K562 (cell line): ENCODE measurements around the gene PLSCR3. TPM values are rescaled to one million over a fixed set of nuclear protein-coding genes. Genes with fewer than 3 reads are reported as not detected.

Experiments used
- ATAC-seq: fragments of 200-7000 bp; cut with Tn5 transposase; 3 replicates; pipeline ENCODE4 v1.9.1; 2020; ENCODE audit warnings: moderate library complexity
- BruUV-seq: library from RNA; stranded (reverse); fragments of 400-500 nt; replicated peaks from 2 replicates; lab custom pipeline; 2021; lab: Mats Ljungman, UMichigan
- CTCF ChIA-PET: fragments of 300-600 bp; formaldehyde crosslinking; extraction: SDS; loops from one replicate; lab custom pipeline; 2021; ENCODE audit warnings: low intra/inter-chr PET ratio; lab: Yijun Ruan, JAX
- POLR2A ChIA-PET: fragments of 300-600, 350-650 bp; sonication (Branson Sonifier 250); formaldehyde crosslinking; extraction: SDS; loops from one replicate; lab custom pipeline; 2021; ENCODE audit warnings: antibody characterized with exemption, inconsistent platforms; lab: Yijun Ruan, JAX
- DNase-seq, 4 experiments: peaks; one replicate each; pipeline versions ENCODE4 v3.0.0 to v3.0.0-alpha.2; 2011 to 2018; ENCODE audit warnings: low spot score in 3 of 4, mixed read lengths in 3 of 4; ENCODE audit errors: extremely low read depth in 1 of 4
- FAIRE-seq: peaks from 2 replicates; lab custom pipeline; 2011; peaks lifted over from hg19 to GRCh38; lab: Jason Lieb, UNC
- H2AFZ ChIP-seq: 2 replicates; pipeline ENCODE4 v1.6.0; 2011; ENCODE audit warnings: low read depth, low read length, control low read depth, inconsistent platforms
- H3K27ac ChIP-seq: fragments of 200-600 bp; 3 replicates; pipeline ENCODE4 v1.8.0; 2011; ENCODE audit warnings: low read depth, mild to moderate bottlenecking, control low read depth, inconsistent platforms, low read length, moderate library complexity, mixed read lengths; ENCODE audit errors: extremely low read depth
- H3K27me3 ChIP-seq, 2 experiments: fragments of 300-600 bp in 1 of 2; 2 replicates in 1 of 2; 3 replicates in 1 of 2; pipeline versions ENCODE4 v1.6.0 to v1.8.0; 2011; ENCODE audit warnings: inconsistent platforms in 2 of 2, low read length in 2 of 2, mild to moderate bottlenecking in 1 of 2, mixed read lengths in 1 of 2, moderate library complexity in 1 of 2; ENCODE audit not compliant: control insufficient read depth in 2 of 2, insufficient read depth in 2 of 2
- H3K36me3 ChIP-seq: fragments of 300-600 bp; 3 replicates; pipeline ENCODE4 v1.8.0; 2011; ENCODE audit warnings: mild to moderate bottlenecking, low read length, inconsistent platforms; ENCODE audit not compliant: control insufficient read depth, insufficient read depth
- H3K4me1 ChIP-seq, 2 experiments: fragments of 200-600 bp in 1 of 2; replicated peaks in 1 of 2; 2 replicates in 1 of 2; 3 replicates in 1 of 2; pipeline versions ENCODE4 v1.5.1 to v1.8.0; 2011; ENCODE audit warnings: inconsistent platforms in 2 of 2, low read length in 2 of 2, mild to moderate bottlenecking in 1 of 2, mixed read lengths in 1 of 2, moderate library complexity in 1 of 2; ENCODE audit not compliant: control insufficient read depth in 2 of 2, insufficient read depth in 2 of 2
- H3K4me2 ChIP-seq: 2 replicates; pipeline ENCODE4 v1.6.1; 2011; ENCODE audit warnings: low read length, control low read depth, inconsistent platforms, mixed read lengths; ENCODE audit not compliant: insufficient read depth
- H3K4me3 ChIP-seq: fragments of 200-600 bp; sonication (generic), shearing (Covaris generic); 2 replicates; pipeline ENCODE4 v1.5.1; 2016; ENCODE audit warnings: control low read depth, inconsistent platforms
- H3K79me2 ChIP-seq: fragments of 200-600 bp; 3 replicates; pipeline ENCODE4 v1.8.0; 2011; ENCODE audit warnings: low read length, inconsistent platforms; ENCODE audit not compliant: control insufficient read depth, insufficient read depth
- H3K9ac ChIP-seq, 2 experiments: 2 replicates each; pipeline versions ENCODE4 v1.6.0 to v1.6.1; 2011; ENCODE audit warnings: low read depth in 2 of 2, low read length in 2 of 2, control low read depth in 1 of 2, inconsistent platforms in 1 of 2, mild to moderate bottlenecking in 1 of 2, mixed read lengths in 1 of 2; ENCODE audit not compliant: insufficient read depth in 1 of 2
- H3K9me1 ChIP-seq: one replicate; pipeline ENCODE4 v1.6.0; 2011; ENCODE audit warnings: inconsistent platforms, mild to moderate bottlenecking, low read length, moderate library complexity; ENCODE audit not compliant: control insufficient read depth, insufficient read depth
- H3K9me3 ChIP-seq: replicated peaks from 2 replicates; pipeline ENCODE4 v1.5.1; 2011; ENCODE audit warnings: low read depth, low read length, inconsistent platforms; ENCODE audit not compliant: control insufficient read depth, insufficient read depth
- H4K20me1 ChIP-seq: replicated peaks from 2 replicates; pipeline ENCODE4 v1.6.1; 2011; ENCODE audit warnings: low read length, inconsistent platforms, mixed read lengths; ENCODE audit not compliant: control insufficient read depth, insufficient read depth
- C11orf30 ChIP-seq: fragments of 450-650 bp; IDR thresholded peaks from 2 replicates; pipeline ENCODE4 v1.6.1; 2016; ENCODE audit warnings: low read depth, mild to moderate bottlenecking
- EGR1 ChIP-seq: fragments of 450-650 bp; conservative IDR thresholded peaks from 2 replicates; pipeline ENCODE4 v1.6.1; 2017; ENCODE audit warnings: mild to moderate bottlenecking
- GTF2E2 ChIP-seq: fragments of 200-800 bp; sonication (Bioruptor generic); IDR thresholded peaks from 2 replicates; pipeline ENCODE4 v1.6.1; 2016; ENCODE audit warnings: missing genetic modification characterization, missing compliant biosample characterization
- MAZ ChIP-seq, 2 experiments: fragments of 450-650 bp in 1 of 2; sonication (generic) in 1 of 2; formaldehyde crosslinking; IDR thresholded peaks in 1 of 2; conservative IDR thresholded peaks in 1 of 2; 2 replicates each; pipeline versions ENCODE4 v1.4.0 to v1.5.0; 2020; ENCODE audit warnings: mild to moderate bottlenecking in 1 of 2, missing genetic modification reagents in 1 of 2
- PCBP1 ChIP-seq: fragments of 200-400 bp; formaldehyde crosslinking; IDR thresholded peaks from 2 replicates; pipeline ENCODE4 v1.6.1; 2018; ENCODE audit warnings: mild to moderate bottlenecking, low read depth, low read length; ENCODE audit not compliant: poor library complexity, severe bottlenecking
- PTTG1 ChIP-seq: fragments of 450-650 bp; IDR thresholded peaks from 2 replicates; pipeline ENCODE4 v1.6.1; 2016; ENCODE audit warnings: low read depth, mild to moderate bottlenecking, missing genetic modification characterization, missing compliant biosample characterization
- TEAD1 ChIP-seq, 2 experiments: fragments of 450-650 bp in 1 of 2; sonication (generic) in 1 of 2; formaldehyde crosslinking; IDR thresholded peaks; 2 replicates each; pipeline versions ENCODE4 v1.4.0 to v1.8.0; 2020 to 2022; ENCODE audit warnings: mild to moderate bottlenecking in 2 of 2, missing genetic modification reagents in 1 of 2
- WGBS: fragments of 100-300 bp; shearing (Covaris generic); methylation state at CpG from one replicate; pipeline ENCODE4 v1.1.6; 2016; ENCODE audit warnings: low coverage, mixed read lengths; ENCODE audit not compliant: insufficient coverage; ENCODE audit errors: missing lambda C conversion rate; 5-methylcytosine and 5-hydroxymethylcytosine counted together
- in situ Hi-C: fragments of 300-500 bp; cut with MboI; formaldehyde crosslinking; loops from 4 replicates; pipeline ENCODE4 v1.15.0; 2018; ENCODE audit warnings: inconsistent platforms, mixed read lengths
- intact Hi-C: fragments of 100-400 bp; cut with micrococcal nuclease; formaldehyde crosslinking; loops from 2 replicates; pipeline ENCODE4 v1.14.2; 2022
- polyA plus RNA-seq, 8 experiments: library from polyadenylated mRNA; depleted of rRNA in 4 of 8; stranded (reverse) in 5 of 8; unstranded in 3 of 8; fragments of >200 nt; fragmentation: Nextera tagmentation in 2 of 8; fragmentation: Illumina TruSeq in 1 of 8; extraction: Ambion mirVana in 2 of 8; extraction: Trizol in 1 of 8; gene quantifications; 2 replicates each; pipeline versions ENCODE4 v1.2.1 to v1.2.3, GENCODE V29; 2011 to 2014; ENCODE audit warnings: inconsistent platforms in 1 of 8, missing spikeins in 1 of 8
- total RNA-seq, 7 experiments: library from RNA; depleted of rRNA in 6 of 7; stranded (reverse); fragments of >200 nt in 6 of 7; fragmentation: Illumina TruSeq in 2 of 7; extraction: Trizol in 2 of 7; gene quantifications; 2 replicates each; pipeline versions ENCODE4 v1.2.1 to v1.2.3, GENCODE V29; 2011 to 2021; ENCODE audit warnings: low replicate concordance in 1 of 7
- TF ChIP-seq, protein P1 (sequence below): sonication (generic); formaldehyde crosslinking; IDR thresholded peaks from 2 replicates; pipeline ENCODE4 v1.8.0; 2022; ENCODE audit warnings: mild to moderate bottlenecking, missing genetic modification reagents
- TF ChIP-seq, protein P2 (sequence below), 3 experiments: fragments of 200-800 bp in 1 of 3; fragments of 250-450 bp in 1 of 3; fragments of 450-650 bp in 1 of 3; sonication (Bioruptor Pico) in 1 of 3; sonication (Bioruptor generic) in 1 of 3; formaldehyde crosslinking in 1 of 3; IDR thresholded peaks; 2 replicates each; pipeline versions ENCODE4 v1.6.1 to v1.8.0; 2016 to 2022; ENCODE audit warnings: mild to moderate bottlenecking in 2 of 3, missing genetic modification characterization in 2 of 3, missing compliant biosample characterization in 1 of 3, moderate library complexity in 1 of 3

Gene PLSCR3
- total and polyA plus RNA-seq, 9 of the 15 experiments (the other 6 are each of a cell fraction or from before 2014, with no cell fraction given) = 3.2 to 16.8 (median 4.5) TPM

GRCh38 chr17:7393613-7394451, 493 bp downstream of the PLSCR3 start:
- intact Hi-C loops = no loop called here
- peak overlapping the region; percentile 61 to 97; a peak in 3 of 4 replicates for H3K9ac ChIP-seq
- peak overlapping the region; percentile 73 for H3K4me2 ChIP-seq
- H4K20me1 ChIP-seq = no peaks in the 10 kb centered on the region
- H3K9me3 ChIP-seq = no peaks in the 10 kb centered on the region
- peak overlapping the region; percentile 68 for H3K4me3 ChIP-seq
- H2AFZ ChIP-seq = peak overlapping the region; percentile 84
- H3K4me1 ChIP-seq = peaks cover 3 to 24% of the 10 kb centered on the region in 2 experiments; a peak in 4 of 5 replicates
- TF ChIP-seq PTTG1 (tag) (no peak), TEAD1 (CRISPR knock-in tag; IDR thresholded peaks at IDR 0.05) (no peak), GTF2E2 (tag) (no peak), C11orf30 (no peak), MAZ (CRISPR knock-in tag; conservative IDR thresholded peaks at IDR 0.05 in 1 of 2, IDR thresholded peaks at IDR 0.05 in 1 of 2) (peak in 1 of 2 experiments; percentile 13; a peak in 1 of 4 replicates), PCBP1 (peak; percentile 16), EGR1 (peak; percentile 38)
- TF ChIP-seq, protein P1, sequence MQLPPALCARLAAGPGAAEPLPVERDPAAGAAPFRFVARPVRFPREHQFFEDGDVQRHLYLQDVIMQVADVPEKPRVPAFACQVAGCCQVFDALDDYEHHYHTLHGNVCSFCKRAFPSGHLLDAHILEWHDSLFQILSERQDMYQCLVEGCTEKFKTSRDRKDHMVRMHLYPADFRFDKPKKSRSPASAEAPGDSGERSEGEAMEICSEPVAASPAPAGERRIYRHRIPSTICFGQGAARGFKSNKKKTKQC = peak; percentile 6; the same call in 1 of the 2 replicates
- TF ChIP-seq, protein P2, sequence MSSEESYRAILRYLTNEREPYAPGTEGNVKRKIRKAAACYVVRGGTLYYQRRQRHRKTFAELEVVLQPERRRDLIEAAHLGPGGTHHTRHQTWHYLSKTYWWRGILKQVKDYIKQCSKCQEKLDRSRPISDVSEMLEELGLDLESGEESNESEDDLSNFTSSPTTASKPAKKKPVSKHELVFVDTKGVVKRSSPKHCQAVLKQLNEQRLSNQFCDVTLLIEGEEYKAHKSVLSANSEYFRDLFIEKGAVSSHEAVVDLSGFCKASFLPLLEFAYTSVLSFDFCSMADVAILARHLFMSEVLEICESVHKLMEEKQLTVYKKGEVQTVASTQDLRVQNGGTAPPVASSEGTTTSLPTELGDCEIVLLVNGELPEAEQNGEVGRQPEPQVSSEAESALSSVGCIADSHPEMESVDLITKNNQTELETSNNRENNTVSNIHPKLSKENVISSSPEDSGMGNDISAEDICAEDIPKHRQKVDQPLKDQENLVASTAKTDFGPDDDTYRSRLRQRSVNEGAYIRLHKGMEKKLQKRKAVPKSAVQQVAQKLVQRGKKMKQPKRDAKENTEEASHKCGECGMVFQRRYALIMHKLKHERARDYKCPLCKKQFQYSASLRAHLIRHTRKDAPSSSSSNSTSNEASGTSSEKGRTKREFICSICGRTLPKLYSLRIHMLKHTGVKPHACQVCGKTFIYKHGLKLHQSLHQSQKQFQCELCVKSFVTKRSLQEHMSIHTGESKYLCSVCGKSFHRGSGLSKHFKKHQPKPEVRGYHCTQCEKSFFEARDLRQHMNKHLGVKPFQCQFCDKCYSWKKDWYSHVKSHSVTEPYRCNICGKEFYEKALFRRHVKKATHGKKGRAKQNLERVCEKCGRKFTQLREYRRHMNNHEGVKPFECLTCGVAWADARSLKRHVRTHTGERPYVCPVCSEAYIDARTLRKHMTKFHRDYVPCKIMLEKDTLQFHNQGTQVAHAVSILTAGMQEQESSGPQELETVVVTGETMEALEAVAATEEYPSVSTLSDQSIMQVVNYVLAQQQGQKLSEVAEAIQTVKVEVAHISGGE (CRISPR knock-in tag; IDR thresholded peaks at IDR 0.05) = 0 out of 6 replicates have a peak, but pooled peaks of 1 of the 3 experiments have one; percentile 1
- H3K27me3 ChIP-seq = no peaks in the 10 kb centered on the region
- H3K36me3 ChIP-seq = peaks cover 7% of the 10 kb centered on the region; the same call in 1 of the 3 replicates
- TSS peak; percentile 26 for BruUV-seq
- in situ Hi-C loops = no loop called here
- ChIA-PET POLR2A (interaction anchor here (0.6 to 0.8 kb wide), 2 partner anchors 8 to 91 kb away, joined by 3 read pairs; no protein-coding TSS in a partner anchor), CTCF (no interaction called here)
- peak in 3 of 4 experiments; percentile 33 to 52 (median 36) for DNase-seq
- ATAC-seq = peak; percentile 53
- H3K79me2 ChIP-seq = no peaks in the 10 kb centered on the region
- H3K27ac ChIP-seq = no peak overlapping the region; the same call in 2 of the 3 replicates
- H3K9me1 ChIP-seq = no peaks in the 10 kb centered on the region
- no peak for FAIRE-seq
- WGBS = 12% methylated on average over 28 of the region's 48 CpGs
